ENCODE data around the gene KRTAP9-8.
"Not testable (repeated sequence)": the region's sequence is repeated elsewhere in the genome, so short reads cannot be mapped to it uniquely, and the experiment has no call there.

The KRTAP9-8 gene

GRCh38 chr17:41212524-41213169 lies 25.2 kb upstream of the KRTAP9-8 start:
- Histone ChIP-seq H3K27ac (no peak overlapping the region), H3K27me3 (peaks cover 0 to 17% of the 10 kb centered on the region in 2 donors), H3K4me1 (no peaks in the 10 kb centered on the region), H3K4me3 (no peak overlapping the region), H3K36me3 (no peaks in the 10 kb centered on the region), H3K9me3 (peaks cover 0 to 2% (median 0%) of the 10 kb centered on the region in 3 donors)
- intact Hi-C loops (cut with DNase I; ENCODE audit: low total_unique reads) = no loop called here
- no peak for DNase-seq
- TF ChIP-seq, protein P1, sequence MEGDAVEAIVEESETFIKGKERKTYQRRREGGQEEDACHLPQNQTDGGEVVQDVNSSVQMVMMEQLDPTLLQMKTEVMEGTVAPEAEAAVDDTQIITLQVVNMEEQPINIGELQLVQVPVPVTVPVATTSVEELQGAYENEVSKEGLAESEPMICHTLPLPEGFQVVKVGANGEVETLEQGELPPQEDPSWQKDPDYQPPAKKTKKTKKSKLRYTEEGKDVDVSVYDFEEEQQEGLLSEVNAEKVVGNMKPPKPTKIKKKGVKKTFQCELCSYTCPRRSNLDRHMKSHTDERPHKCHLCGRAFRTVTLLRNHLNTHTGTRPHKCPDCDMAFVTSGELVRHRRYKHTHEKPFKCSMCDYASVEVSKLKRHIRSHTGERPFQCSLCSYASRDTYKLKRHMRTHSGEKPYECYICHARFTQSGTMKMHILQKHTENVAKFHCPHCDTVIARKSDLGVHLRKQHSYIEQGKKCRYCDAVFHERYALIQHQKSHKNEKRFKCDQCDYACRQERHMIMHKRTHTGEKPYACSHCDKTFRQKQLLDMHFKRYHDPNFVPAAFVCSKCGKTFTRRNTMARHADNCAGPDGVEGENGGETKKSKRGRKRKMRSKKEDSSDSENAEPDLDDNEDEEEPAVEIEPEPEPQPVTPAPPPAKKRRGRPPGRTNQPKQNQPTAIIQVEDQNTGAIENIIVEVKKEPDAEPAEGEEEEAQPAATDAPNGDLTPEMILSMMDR (IDR thresholded peaks at IDR 0.05) = no peak

- no peak overlapping the region for H3K4me3 ChIP-seq
- H3K4me1 ChIP-seq = no peaks in the 10 kb centered on the region
- no peak for DNase-seq
- no peaks in the 10 kb centered on the region for H3K9me3 ChIP-seq
- peaks cover 0 to 17% of the 10 kb centered on the region in 2 donors for H3K27me3 ChIP-seq
- no peak overlapping the region for H3K27ac ChIP-seq
- intact Hi-C loops (cut with DNase I; ENCODE audit: low total_unique reads) = no loop called here
- TF ChIP-seq, protein P1 (IDR thresholded peaks at IDR 0.05) = no peak
- H3K36me3 ChIP-seq = no peaks in the 10 kb centered on the region
These were observed 22.1 kb upstream of the KRTAP9-8 start for GRCh38 chr17:41215681-41216080.

- Histone ChIP-seq H3K9me3 (no peaks in the 10 kb centered on the region), H3K27ac (no peak overlapping the region), H3K27me3 (no peaks in the 10 kb centered on the region), H3K4me1 (no peaks in the 10 kb centered on the region), H3K36me3 (no peaks in the 10 kb centered on the region), H3K4me3 (no peak overlapping the region)
- TF ChIP-seq, protein P1 (IDR thresholded peaks at IDR 0.05) = no peak
- no peak for DNase-seq
- intact Hi-C loops (cut with DNase I; ENCODE audit: low total_unique reads) = no loop called here
These were observed 14.0 kb upstream of the KRTAP9-8 start for GRCh38 chr17:41223821-41224220.

GRCh38 chr17:41226051-41226450 lies 11.7 kb upstream of the KRTAP9-8 start:
- TF ChIP-seq, protein P1 (IDR thresholded peaks at IDR 0.05) = no peak
- intact Hi-C loops (cut with DNase I; ENCODE audit: low total_unique reads) = no loop called here
- Histone ChIP-seq H3K4me1 (no peaks in the 10 kb centered on the region), H3K36me3 (no peaks in the 10 kb centered on the region), H3K4me3 (no peak overlapping the region), H3K9me3 (no peaks in the 10 kb centered on the region), H3K27ac (no peak overlapping the region), H3K27me3 (no peaks in the 10 kb centered on the region)
- DNase-seq = no peak

GRCh38 chr17:41226598-41227095 lies 11.2 kb upstream of the KRTAP9-8 start, which contains the start of gene KRTAP9-2:
Gene KRTAP9-2 (plus strand): TSS chr17:41226648. CDS start chr17:41226655, 7 bp downstream.
- H3K36me3 ChIP-seq; H3K4me1 ChIP-seq; H3K9me3 ChIP-seq; H3K4me3 ChIP-seq; intact Hi-C loops (cut with DNase I; ENCODE audit: low total_unique reads); DNase-seq; H3K27ac ChIP-seq; H3K27me3 ChIP-seq: not testable (repeated sequence)

DNA sequence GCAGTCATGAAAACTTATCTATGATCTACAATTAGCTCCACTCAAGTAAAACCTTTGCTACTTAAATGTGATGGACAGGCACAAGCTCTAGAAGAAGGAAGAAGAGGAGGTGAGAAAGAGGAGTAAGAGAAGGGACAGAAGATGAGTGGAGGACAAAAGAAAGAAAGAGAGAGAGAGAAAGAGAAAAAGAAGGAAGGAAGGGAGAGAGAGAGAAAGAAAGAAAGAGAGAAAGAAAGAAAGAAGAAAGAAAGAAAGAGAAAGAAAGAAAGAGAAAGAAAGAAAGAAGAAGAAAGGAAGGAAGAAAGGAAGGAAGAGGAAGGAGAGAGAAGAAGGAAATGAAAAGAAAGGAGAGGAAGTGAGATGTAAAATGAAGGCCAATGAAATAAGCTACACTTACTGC lies 7.7 kb upstream of the KRTAP9-8 start:
- TF ChIP-seq, protein P1 (IDR thresholded peaks at IDR 0.05) = no peak
- Histone ChIP-seq H3K9me3 (no peaks in the 10 kb centered on the region), H3K27ac (no peak overlapping the region), H3K27me3 (peaks cover 0 to 6% of the 10 kb centered on the region in 2 donors), H3K4me1 (no peaks in the 10 kb centered on the region), H3K4me3 (no peak overlapping the region), H3K36me3 (no peaks in the 10 kb centered on the region)
- intact Hi-C loops (cut with DNase I; ENCODE audit: low total_unique reads) = no loop called here
- DNase-seq = no peak
